Measurements from ENCODE around the gene PHLPP1.

The PHLPP1 gene

DNA sequence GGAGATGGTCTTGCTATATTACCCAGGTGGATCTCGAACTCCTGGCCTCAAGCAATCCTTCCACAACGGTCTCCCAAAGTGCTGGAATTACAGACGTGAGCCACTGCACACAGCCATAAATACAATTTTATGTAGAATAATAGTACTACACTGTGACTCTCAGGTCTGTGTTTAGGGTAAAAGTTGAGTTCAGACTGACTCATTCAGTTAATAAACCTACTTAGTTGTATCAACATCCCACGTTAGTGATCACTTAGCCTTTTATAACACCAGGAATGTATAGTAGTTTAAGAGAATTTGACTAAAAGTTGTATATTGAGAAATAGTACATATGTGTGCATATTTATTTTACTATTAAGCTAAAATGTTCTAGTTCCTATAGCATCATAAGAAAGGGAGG, 237.5 kb downstream of the PHLPP1 start:
- DNase-seq: no peak

GRCh38 chr18:62953663-62954062, 238.3 kb downstream of the PHLPP1 start:
- no peak for DNase-seq

DNA sequence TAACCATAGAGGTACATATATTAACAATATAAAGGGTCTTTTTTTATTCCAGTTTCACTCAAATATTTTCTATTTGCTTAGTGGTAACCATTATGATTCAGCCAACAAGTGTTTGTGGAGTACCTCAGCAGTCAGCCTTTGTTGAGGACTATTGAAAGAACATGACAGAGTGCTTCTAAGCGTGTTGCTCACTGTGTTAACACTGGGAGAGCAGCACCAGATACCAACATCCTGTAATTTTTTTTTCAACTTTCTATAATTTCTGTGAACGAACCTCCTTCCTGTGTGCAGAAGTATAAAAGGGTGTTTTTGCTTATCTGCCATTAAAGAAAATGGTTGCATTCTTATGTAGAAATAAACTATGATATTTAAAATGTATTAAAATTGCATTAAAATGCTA, 239.0 kb downstream of the PHLPP1 start:
- DNase-seq: no peak

DNA sequence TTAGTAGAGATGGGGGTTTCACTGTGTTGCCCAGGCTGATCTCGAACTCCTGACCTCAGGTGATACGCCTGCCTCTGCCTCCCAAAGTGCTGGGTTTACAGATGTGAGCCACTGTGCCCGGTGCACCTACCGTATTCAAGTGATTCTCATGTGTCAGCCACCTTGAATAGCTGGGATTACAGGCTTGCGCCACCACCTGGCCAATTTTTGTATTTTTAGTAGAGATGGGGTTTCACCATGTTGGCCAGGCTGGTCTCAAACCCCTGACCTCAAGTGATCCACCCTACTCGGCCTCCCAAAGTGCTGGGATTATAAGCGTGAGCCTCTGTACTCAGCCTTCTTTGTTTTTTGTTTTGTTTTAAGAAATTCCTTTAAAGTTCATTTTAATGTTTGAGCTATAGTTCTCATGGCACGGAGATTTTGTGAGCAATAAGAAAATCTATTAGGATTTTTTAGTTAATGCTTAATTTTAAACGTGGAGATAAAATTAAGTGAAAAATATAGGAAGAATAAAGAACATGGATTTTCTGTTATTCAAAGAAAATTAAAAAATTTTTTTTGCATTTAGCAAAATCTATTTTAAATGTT, 242.6 kb downstream of the PHLPP1 start:
- peak; percentile 12 for DNase-seq

DNA sequence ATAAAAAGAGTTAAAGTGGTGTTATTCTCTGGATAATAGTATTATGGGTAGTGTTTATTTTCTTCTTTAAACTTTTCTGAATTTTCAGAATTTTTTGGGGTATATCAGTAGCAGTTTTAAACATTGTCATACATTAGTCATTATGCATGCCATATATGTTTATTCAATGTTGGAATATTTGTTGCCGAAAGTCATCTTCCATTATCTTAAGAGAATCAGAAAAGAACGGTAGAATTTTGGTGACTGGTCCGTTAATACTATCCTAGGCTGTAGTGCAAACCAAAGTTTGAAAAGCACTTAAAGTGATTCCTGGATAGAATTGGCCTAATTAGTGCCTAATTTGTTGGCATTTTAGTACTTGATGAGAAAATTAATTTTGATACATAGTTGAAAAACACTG, 244.1 kb downstream of the PHLPP1 start:
- DNase-seq: no peak

DNA sequence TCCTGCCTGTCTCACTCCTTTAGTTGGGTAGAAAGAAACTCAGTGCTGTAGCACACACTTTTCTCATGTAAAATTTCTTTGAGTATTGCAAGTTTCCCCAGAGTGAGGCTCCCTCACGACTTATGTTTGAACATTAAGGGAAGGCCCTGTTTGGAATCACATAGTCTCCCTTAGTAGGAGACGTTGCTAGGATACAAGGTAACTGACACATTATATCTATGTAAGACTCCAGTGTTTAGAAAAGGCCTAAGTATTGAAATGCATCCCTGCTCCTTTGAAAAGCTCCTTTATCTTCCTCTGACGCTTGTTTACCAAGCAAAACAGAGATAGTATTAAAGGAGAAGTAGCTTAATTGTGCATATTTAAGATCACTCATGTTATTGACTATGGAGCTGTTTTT, 248.2 kb downstream of the PHLPP1 start:
- DNase-seq: no peak

GRCh38 chr18:62964432-62964831, 249.1 kb downstream of the PHLPP1 start:
- no peak for DNase-seq

DNA sequence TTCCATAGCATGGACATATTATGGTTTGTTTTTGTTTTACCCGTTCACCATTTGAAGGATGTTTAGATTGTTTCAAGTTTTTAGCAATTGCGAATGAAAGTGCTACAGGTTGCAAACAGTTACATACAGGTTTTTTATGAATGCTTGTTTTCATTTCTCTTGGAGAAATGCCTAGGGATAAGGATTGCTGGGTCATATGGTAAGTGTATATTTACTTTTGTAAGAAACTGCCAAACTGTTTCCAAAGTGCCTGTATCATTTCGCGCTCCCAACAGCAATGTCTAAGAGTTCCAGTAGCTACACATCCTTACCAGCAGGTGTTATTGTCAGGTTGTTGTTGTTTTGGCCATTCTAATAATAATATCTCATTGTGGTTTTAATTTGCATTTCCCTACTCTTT, 251.7 kb downstream of the PHLPP1 start:
- no peak for DNase-seq

- no peak for DNase-seq
Measured at GRCh38 chr18:62973689-62974088, 258.3 kb downstream of the PHLPP1 start.

- no peak for DNase-seq
Measured at GRCh38 chr18:62974388-62974787, 259.0 kb downstream of the PHLPP1 start.

- no peak for DNase-seq
Measured at GRCh38 chr18:62974928-62975675, 259.8 kb downstream of the PHLPP1 start.

DNA sequence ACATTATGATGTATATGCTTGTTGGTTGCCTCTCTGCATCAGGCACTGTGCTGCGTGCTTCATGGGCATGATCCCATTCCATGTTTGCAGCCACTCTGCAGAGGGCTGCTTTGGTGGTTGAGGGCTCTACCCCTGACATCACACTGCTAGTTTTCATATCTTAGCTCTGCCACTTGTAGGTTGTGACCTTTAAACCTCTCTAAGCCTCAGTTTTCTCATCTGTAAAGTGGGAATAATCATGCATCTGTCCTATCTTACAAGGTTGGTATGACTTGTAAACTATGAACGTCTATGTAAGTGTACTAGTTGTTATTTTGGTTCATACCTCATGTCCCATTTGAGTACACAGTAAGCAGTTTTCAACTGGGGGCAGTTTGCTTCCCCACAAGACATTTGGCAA, 260.4 kb downstream of the PHLPP1 start:
- no peak for DNase-seq

- no peak for DNase-seq
Measured at GRCh38 chr18:62976227-62976626, 260.9 kb downstream of the PHLPP1 start.

- no peak for DNase-seq
Measured at GRCh38 chr18:62977512-62977911, 262.2 kb downstream of the PHLPP1 start.

GRCh38 chr18:62978251-62979049, 263.1 kb downstream of the PHLPP1 start:
- DNase-seq: no peak

DNA sequence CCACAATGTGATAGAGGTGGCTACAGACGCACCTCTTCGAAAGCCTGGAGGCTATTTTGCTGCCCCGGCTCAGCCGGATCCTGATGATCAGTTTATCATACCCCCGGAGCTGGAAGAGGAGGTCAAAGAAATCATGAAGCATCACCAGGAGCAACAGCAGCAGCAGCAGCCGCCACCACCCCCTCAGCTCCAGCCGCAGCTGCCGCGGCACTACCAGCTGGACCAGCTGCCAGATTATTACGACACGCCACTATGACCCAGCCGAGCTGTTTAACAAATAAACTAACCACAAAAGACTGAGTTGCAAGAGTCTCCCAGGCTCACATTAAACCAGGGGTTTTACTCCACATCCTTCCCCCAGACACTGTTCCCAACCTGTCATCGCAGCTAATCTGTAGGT, 263.8 kb downstream of the PHLPP1 start:
- DNase-seq: no peak

DNA sequence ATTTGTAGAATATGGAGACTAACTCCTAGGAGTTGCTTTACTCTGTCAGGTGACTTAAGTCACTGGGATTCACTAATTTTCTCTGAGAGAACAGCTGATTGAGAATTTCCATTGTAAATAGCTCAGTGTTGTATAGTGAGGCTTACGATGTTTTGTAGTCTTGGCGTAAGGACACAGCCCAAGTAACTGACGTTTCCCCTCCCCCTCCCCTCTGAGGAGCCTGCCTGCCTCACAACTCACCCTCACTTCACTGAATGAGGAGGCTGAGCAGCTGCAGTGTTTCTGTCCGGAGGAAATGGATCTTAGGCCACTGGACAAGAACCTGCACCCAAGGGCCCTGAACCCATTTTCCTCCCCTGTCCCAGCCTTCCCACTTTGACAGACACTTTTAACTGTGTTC, 264.6 kb downstream of the PHLPP1 start:
- DNase-seq: no peak

DNA sequence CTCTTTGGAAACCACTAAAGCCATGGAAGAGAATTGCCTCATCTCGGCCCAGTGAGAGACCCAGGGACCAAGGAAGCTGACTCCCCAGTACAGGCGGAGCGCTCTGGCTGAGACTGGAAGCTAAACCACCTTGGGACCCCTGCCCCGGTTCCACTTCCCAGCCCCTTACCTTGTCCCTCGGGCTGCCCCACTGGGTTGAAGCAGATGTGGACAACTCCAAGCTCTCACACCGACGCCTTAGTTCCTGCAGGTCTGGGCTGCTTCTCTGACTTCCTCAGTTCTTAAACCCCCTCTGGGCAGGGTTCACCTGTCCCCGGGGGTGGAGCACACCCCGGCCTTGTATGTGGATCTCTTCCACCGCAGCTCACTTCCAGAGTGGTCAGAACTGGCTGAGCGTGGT, 266.2 kb downstream of the PHLPP1 start:
- no peak for DNase-seq

DNA sequence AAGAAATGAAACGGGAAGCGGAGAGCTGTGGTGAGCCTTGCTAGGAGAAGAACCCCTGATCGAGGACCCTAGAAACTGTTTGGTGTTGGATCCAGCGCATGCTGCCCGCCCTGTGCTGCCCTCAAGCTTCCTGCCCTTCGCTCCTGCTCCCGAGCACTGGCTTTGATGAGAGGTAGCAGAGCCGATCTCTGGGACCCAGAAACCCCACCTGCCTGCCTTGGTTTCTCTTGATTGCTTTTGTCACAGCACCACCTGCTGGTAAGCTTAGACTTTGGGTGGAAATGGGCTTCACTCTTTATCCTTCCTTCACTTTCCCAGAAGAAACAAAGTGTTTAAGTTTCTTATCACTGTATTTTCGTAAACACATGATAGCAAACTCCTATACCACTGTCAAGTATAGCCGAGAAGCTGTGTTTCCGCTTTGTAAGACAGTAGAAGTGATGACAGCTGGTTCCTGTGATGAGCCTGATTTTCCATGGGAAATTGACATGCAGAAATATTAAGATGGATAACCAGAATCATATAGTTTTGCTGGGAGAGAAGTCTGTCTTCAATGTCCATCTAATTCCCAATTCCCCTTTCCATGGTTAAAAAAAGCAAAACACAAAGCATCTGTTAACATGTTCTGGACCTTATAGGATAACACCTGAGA, 267.4 kb downstream of the PHLPP1 start:
- peak; percentile 47 for DNase-seq

DNA sequence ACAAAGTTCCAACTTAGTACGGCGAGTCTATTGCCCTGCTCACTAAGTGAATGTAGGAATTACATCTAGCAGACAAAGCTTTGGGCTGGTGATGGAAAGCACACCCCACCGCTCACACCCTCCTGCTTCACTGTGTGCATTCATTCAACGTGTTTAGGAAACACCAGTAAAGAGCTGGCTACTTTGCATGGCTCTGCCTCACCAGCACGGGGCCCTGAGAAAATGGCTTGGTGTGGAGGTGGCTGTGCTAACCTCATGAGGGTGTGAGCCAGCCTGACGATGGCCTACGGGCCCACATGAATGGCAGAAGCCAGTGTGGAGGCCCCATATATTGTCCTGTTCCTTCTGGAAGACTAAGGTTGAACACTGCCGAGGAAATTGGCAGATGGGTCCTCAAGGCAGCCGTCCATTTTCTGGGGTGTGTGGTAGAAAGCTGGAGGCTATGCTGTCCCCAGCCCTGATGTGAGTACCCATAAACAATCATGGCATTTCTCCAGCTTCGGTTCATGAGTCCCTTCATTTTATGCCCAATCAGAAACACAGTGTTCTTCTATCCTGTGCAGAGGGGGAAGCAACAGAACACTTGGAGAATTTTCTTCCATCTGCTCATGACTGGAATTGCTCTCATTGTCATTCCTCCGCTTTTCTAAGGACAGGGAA, 269.4 kb downstream of the PHLPP1 start:
- DNase-seq: no peak

DNA sequence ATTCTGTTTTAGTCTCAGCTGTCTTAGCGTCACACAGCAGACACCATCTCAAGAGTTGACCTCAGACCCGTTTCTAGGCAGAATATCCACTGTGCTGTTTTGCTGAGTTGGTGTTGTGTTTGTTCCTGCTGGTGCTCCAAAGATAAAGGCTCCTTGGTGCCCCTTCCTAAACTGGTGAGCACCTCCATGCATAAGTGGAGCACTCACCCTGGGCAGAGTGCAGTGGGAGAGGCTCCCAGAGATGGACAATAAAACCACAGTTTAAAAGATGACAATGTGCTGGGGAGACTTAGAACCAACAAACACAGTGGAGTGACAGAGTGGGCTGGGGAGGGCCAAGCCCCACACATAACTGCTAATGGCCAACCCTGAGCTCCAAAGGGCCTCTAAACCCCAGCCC, 271.1 kb downstream of the PHLPP1 start:
- no peak for DNase-seq

DNA sequence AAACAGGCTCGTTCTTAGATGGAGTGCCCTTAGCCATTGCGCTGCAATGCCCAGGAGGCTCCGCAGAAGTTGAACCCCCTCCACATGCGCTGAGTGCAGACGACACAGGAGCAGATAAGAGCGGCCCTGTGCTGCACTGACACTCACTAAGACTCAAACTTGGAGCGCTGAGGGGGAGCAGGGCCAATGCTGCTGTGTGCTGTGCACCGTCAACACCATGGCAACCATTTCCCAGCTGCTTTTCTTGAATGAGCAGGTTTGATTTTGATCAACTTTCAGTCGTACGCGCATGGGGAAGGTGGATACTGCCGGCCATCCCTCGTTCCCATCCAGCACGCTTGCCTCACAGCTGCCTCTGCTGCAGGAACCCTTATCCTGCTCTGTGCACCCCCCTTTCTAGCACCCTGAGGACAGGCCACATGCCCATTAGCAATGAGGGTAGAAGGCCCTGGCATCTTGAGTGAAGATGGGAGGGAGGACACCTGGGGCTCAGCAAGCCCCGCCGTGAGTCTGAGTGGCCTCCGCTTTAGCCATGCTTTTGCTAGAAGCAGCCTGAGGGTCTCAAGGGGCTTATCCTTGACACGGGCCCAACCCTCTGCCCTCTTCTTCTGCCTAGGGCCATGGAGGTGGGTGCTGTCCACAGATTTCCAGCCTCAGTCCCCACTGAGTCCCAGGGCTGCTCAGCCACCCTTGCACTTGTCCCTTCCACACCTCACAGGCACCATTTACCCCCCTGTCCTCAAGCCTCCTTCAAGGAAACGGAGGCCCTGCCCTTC, 271.9 kb downstream of the PHLPP1 start:
- no peak for DNase-seq
